K562 (cell line): ENCODE results near the gene RBX1.

ENCODE experiments used
- TF ChIP-seq, protein P1 (sequence below), 3 experiments: IDR thresholded peaks in 2 of 3; conservative IDR thresholded peaks in 1 of 3; 2 replicates each; pipeline ENCODE4 v1.5.1; 2011 to 2012; ENCODE audit warnings: low read length in 3 of 3, mild to moderate bottlenecking in 3 of 3, control low read depth in 2 of 3, improper control_type of control experiment in 1 of 3, inconsistent platforms in 1 of 3, low read depth in 1 of 3, mixed read lengths in 1 of 3, moderate library complexity in 1 of 3; ENCODE audit not compliant: insufficient read depth in 2 of 3
- TF ChIP-seq, protein P2 (sequence below): IDR thresholded peaks from 3 replicates; pipeline ENCODE4 v1.6.1; 2011; ENCODE audit warnings: borderline replicate concordance, mild to moderate bottlenecking, moderate library complexity; ENCODE audit not compliant: insufficient read length; ENCODE audit errors: extremely low read depth

DNA sequence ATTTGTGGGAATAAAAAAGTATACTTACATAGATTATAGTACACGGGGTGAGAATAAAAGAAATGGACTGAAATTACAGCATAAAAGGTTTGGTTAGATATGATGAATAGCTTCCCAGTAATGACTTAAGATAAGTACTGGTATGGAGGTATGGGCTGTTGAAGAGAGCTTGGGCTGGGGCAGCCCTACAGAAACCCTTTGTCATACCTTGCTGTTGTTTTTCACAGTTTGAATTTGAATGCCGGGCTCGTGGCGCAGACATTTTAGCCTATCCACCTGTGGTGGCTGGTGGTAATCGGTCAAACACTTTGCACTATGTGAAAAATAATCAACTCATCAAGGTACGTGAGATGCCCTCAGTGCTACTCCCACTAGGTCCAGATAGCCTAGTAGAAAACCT is 42.3 kb upstream of the RBX1 start:
- TF ChIP-seq, protein P1, sequence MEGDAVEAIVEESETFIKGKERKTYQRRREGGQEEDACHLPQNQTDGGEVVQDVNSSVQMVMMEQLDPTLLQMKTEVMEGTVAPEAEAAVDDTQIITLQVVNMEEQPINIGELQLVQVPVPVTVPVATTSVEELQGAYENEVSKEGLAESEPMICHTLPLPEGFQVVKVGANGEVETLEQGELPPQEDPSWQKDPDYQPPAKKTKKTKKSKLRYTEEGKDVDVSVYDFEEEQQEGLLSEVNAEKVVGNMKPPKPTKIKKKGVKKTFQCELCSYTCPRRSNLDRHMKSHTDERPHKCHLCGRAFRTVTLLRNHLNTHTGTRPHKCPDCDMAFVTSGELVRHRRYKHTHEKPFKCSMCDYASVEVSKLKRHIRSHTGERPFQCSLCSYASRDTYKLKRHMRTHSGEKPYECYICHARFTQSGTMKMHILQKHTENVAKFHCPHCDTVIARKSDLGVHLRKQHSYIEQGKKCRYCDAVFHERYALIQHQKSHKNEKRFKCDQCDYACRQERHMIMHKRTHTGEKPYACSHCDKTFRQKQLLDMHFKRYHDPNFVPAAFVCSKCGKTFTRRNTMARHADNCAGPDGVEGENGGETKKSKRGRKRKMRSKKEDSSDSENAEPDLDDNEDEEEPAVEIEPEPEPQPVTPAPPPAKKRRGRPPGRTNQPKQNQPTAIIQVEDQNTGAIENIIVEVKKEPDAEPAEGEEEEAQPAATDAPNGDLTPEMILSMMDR (IDR thresholded peaks at IDR 0.05 in 2 of 3, conservative IDR thresholded peaks at IDR 0.05 in 1 of 3; ENCODE audit: insufficient read depth in 2 of 3, low read depth in 1 of 3, low read length in 3 of 3) = no peak
- TF ChIP-seq, protein P2, sequence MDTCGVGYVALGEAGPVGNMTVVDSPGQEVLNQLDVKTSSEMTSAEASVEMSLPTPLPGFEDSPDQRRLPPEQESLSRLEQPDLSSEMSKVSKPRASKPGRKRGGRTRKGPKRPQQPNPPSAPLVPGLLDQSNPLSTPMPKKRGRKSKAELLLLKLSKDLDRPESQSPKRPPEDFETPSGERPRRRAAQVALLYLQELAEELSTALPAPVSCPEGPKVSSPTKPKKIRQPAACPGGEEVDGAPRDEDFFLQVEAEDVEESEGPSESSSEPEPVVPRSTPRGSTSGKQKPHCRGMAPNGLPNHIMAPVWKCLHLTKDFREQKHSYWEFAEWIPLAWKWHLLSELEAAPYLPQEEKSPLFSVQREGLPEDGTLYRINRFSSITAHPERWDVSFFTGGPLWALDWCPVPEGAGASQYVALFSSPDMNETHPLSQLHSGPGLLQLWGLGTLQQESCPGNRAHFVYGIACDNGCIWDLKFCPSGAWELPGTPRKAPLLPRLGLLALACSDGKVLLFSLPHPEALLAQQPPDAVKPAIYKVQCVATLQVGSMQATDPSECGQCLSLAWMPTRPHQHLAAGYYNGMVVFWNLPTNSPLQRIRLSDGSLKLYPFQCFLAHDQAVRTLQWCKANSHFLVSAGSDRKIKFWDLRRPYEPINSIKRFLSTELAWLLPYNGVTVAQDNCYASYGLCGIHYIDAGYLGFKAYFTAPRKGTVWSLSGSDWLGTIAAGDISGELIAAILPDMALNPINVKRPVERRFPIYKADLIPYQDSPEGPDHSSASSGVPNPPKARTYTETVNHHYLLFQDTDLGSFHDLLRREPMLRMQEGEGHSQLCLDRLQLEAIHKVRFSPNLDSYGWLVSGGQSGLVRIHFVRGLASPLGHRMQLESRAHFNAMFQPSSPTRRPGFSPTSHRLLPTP = no peak
